SH-SY5Y (cell line): ENCODE results near the gene DARS1.

ENCODE experiments used
- GATA2 ChIP-seq: IDR thresholded peaks from 2 replicates; pipeline ENCODE4 v1.6.1; 2011; ENCODE audit warnings: mild to moderate bottlenecking, low read depth, low read length
- GATA3 ChIP-seq: IDR thresholded peaks from 2 replicates; pipeline ENCODE4 v1.6.1; 2011; ENCODE audit warnings: low read depth, mild to moderate bottlenecking, low read length, moderate library complexity

DARS1 gene

GRCh38 chr2:136008205-136008865 lies 22.9 kb upstream of the DARS1 start:
- TF ChIP-seq GATA3 (no peak), GATA2 (no peak)

GRCh38 chr2:136006658-136007057 lies 21.2 kb upstream of the DARS1 start:
- no peak for TF ChIP-seq GATA3
- TF ChIP-seq GATA2: no peak

- TF ChIP-seq GATA2: no peak
- TF ChIP-seq GATA3: no peak
These were observed 20.2 kb upstream of the DARS1 start for GRCh38 chr2:136005462-136006196.

GRCh38 chr2:136004965-136005364 lies 19.5 kb upstream of the DARS1 start:
- TF ChIP-seq GATA3: no peak
- TF ChIP-seq GATA2: no peak

GRCh38 chr2:136001131-136001530 lies 15.7 kb upstream of the DARS1 start:
- no peak for TF ChIP-seq GATA3
- TF ChIP-seq GATA2: no peak

GRCh38 chr2:136000502-136000901 lies 15.1 kb upstream of the DARS1 start:
- TF ChIP-seq GATA3 (no peak), GATA2 (no peak)

- no peak for TF ChIP-seq GATA3
- no peak for TF ChIP-seq GATA2
These were observed 14.5 kb upstream of the DARS1 start for GRCh38 chr2:135999899-136000298.

- TF ChIP-seq GATA2: no peak
- no peak for TF ChIP-seq GATA3
These were observed 13.5 kb upstream of the DARS1 start for GRCh38 chr2:135998879-135999278.

GRCh38 chr2:135997380-135997779 lies 12.0 kb upstream of the DARS1 start:
- no peak for TF ChIP-seq GATA3
- TF ChIP-seq GATA2: no peak

GRCh38 chr2:135996304-135996703 lies 10.9 kb upstream of the DARS1 start:
- no peak for TF ChIP-seq GATA2
- TF ChIP-seq GATA3: no peak

- no peak for TF ChIP-seq GATA3
- no peak for TF ChIP-seq GATA2
These were observed 8.9 kb upstream of the DARS1 start for GRCh38 chr2:135994281-135994680.

- TF ChIP-seq GATA3 (no peak), GATA2 (no peak)
These were observed 8.0 kb upstream of the DARS1 start for GRCh38 chr2:135993421-135993820.

- TF ChIP-seq GATA2: no peak
- no peak for TF ChIP-seq GATA3
These were observed 6.4 kb upstream of the DARS1 start for GRCh38 chr2:135991861-135992260.

GRCh38 chr2:135987441-135987840 lies 2.0 kb upstream of the DARS1 start:
- TF ChIP-seq GATA3 (no peak), GATA2 (no peak)

- TF ChIP-seq GATA2 (no peak), GATA3 (no peak)
These were observed 1.1 kb upstream of the DARS1 start for GRCh38 chr2:135986507-135986906.
